Mammary epithelial cell (primary cell): ENCODE results near the gene MSI1.

Experiments used
- CTCF ChIP-seq, 2 donors: IDR thresholded peaks in 1 of 2; conservative IDR thresholded peaks in 1 of 2; 2 replicates each; pipeline ENCODE4 v1.5.1; 2011 to 2012; ENCODE audit warnings: inconsistent platforms in 2 of 2, low read length in 2 of 2, mild to moderate bottlenecking in 2 of 2, control low read depth in 1 of 2, low read depth in 1 of 2; ENCODE audit not compliant: insufficient read depth in 1 of 2; ENCODE audit errors: extremely low read depth in 1 of 2
- EZH2 ChIP-seq: IDR thresholded peaks from 2 replicates; pipeline ENCODE4 v1.6.1; 2012; ENCODE audit warnings: low read length, inconsistent platforms, borderline replicate concordance

- TF ChIP-seq CTCF (conservative IDR thresholded peaks at IDR 0.05 in 1 of 2, IDR thresholded peaks at IDR 0.05 in 1 of 2; ENCODE audit: extremely low read depth in 1 of 2, insufficient read depth in 1 of 2, low read depth in 1 of 2, low read length in 2 of 2), result no peak
- no peak for TF ChIP-seq EZH2
Measured at GRCh38 chr12:120339256-120339655, 29.7 kb downstream of the MSI1 start.
